Left ventricle myocardium superior (tissue), 1 donor: ENCODE data around the gene MSL2. TPM values are rescaled to one million over a fixed set of nuclear protein-coding genes. Genes with fewer than 3 reads are reported as not detected.

ENCODE experiments used
- ATAC-seq: fragments of 200-7000 bp; cut with Tn5 transposase; one replicate; pipeline ENCODE4 v1.9.1; 2020; ENCODE audit warnings: mild to moderate bottlenecking, moderate library complexity
- DNase-seq: peaks from one replicate; pipeline ENCODE4 v3.0.0-alpha.2; 2020
- intact Hi-C: fragments of 100-400 bp; cut with micrococcal nuclease; formaldehyde crosslinking; loops from one replicate; pipeline ENCODE4 v1.11.0; 2022
- total RNA-seq: library from RNA; stranded (reverse); fragmentation: NEBNext Ultra II Directional; extraction: Animal tissue kit (Norgen Biotek cat#: 25700); gene quantifications from one replicate; pipeline ENCODE4 v1.2.1, GENCODE V29; 2021
- donor health status: DM: no; HTN: yes; CAD: no; lungs with severe emphysema.

Gene MSL2
- total RNA-seq, 1 donor from 2014 or later = 23.2 TPM

GRCh38 chr3:136109499-136109898 is 86.6 kb downstream of the MSL2 start:
- ATAC-seq = no peak
- DNase-seq = no peak
- intact Hi-C loops = no loop called here

DNA sequence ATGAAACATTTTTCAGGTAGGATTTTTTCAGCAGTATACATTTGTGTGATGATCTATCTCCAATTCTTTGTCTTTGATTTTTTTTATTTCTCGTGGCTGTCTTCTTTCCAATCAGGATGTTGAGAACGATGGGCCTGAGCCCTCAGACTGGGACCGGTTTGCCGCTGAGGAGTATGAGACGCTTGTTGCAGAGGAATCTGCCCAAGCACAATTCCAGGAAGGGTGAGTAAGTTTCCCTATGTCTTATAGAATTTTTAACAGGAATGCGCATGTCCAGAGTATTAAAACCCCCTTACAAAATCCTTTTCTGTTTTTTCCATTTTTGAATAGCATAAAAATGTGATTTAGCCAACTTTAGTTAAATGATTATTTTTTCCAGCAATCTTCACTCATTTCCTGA is 90.0 kb downstream of the MSL2 start:
- DNase-seq (no peak), ATAC-seq (no peak)
- intact Hi-C loops = no loop called here

GRCh38 chr3:136105044-136105443 is 91.1 kb downstream of the MSL2 start:
- DNase-seq = no peak
- ATAC-seq = no peak
- intact Hi-C loops = no loop called here

Other genes with a start within 250 kb of the MSL2 start
- gene PPP2R3A, start 230.6 kb downstream of the MSL2 start, total RNA-seq = 105 TPM
- gene PCCB, start 54.0 kb upstream of the MSL2 start, total RNA-seq = 100 TPM